ENCODE data around the gene GALNT12. TPM values are rescaled to one million over a fixed set of nuclear protein-coding genes. Genes with fewer than 3 reads are reported as not detected.

Gene GALNT12
- total RNA-seq, 4 donors from 2014 or later, result 18.9 to 58.6 (median 36.5) TPM

DNA sequence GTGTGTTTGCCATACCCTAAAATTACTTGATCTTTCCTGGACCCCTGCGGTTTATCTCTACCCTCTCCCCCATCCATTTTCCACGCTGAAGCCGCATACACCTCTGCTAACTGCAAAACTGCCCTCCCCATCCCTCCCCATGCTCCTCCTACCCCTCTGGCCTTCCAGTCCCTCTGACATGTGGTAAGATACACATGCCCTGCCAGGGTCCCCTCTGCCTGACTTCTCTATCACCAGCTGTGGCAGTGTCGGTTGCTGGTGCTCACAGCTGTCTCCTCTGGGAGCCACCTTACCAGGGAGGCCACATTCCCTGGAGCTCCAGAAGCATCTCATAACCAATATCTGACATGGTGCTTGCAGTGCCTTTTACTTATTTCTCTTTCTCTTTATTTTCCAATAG, 77.4 kb downstream of the GALNT12 start:
- no peak overlapping the region for H3K4me3 ChIP-seq (replicated peaks in 1 of 3)
- H3K27me3 ChIP-seq, result no peaks in the 10 kb centered on the region
- TF ChIP-seq POLR2A (IDR thresholded peaks at IDR 0.05), result no peak
- TF ChIP-seq, protein P1, sequence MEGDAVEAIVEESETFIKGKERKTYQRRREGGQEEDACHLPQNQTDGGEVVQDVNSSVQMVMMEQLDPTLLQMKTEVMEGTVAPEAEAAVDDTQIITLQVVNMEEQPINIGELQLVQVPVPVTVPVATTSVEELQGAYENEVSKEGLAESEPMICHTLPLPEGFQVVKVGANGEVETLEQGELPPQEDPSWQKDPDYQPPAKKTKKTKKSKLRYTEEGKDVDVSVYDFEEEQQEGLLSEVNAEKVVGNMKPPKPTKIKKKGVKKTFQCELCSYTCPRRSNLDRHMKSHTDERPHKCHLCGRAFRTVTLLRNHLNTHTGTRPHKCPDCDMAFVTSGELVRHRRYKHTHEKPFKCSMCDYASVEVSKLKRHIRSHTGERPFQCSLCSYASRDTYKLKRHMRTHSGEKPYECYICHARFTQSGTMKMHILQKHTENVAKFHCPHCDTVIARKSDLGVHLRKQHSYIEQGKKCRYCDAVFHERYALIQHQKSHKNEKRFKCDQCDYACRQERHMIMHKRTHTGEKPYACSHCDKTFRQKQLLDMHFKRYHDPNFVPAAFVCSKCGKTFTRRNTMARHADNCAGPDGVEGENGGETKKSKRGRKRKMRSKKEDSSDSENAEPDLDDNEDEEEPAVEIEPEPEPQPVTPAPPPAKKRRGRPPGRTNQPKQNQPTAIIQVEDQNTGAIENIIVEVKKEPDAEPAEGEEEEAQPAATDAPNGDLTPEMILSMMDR (IDR thresholded peaks at IDR 0.05), result no peak
- no peak for DNase-seq
- H3K36me3 ChIP-seq, result no peaks in the 10 kb centered on the region
- peaks cover 0 to 9% of the 10 kb centered on the region in 2 donors for H3K4me1 ChIP-seq
- intact Hi-C loops (cut with DNase I), result no loop called here
- H3K9me3 ChIP-seq, result no peaks in the 10 kb centered on the region
- H3K27ac ChIP-seq, result no peak overlapping the region
- 96 to 98% methylated on average over 4 of the region's 4 CpGs for WGBS, 2 donors

DNA sequence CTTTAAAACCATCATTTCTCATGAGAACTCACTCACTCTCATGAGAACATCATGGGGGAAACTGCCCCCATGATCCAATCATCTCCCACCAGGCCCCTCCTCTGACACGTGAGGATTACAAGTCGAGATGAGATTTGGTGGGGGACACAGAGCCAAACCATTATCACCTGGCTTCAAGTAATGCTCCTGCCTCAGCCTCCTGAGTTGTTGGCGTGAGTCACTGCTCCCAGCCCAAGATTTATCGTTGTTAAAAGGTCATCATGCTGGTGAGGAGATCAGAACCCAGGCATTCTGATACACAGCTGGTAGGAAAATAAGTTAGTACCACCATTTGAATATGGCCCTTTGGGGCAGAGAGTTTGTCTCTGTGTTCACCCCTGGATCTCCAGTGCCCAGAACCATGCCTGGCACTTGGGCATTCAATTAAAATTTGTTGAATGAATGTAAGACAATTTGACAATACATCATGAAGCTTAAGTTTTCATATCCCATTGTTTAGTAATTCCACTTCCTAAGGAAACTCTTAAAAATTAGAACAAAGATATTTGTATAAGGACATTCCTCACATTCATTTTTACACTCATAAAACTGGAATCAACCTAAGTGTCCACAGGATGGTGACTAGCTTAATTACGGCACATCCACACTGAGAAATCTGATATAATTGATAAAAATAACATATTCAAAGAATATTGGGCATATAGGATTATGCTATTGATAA, 78.3 kb downstream of the GALNT12 start:
- TF ChIP-seq POLR2A (IDR thresholded peaks at IDR 0.05), result no peak
- TF ChIP-seq, protein P1 (IDR thresholded peaks at IDR 0.05), result no peak
- Histone ChIP-seq H3K9me3 (no peaks in the 10 kb centered on the region), H3K4me1 (peaks cover 0 to 9% of the 10 kb centered on the region in 2 donors), H3K4me3 (replicated peaks in 1 of 3) (no peak overlapping the region), H3K27me3 (no peaks in the 10 kb centered on the region), H3K36me3 (no peaks in the 10 kb centered on the region), H3K27ac (no peak overlapping the region)
- DNase-seq, result no peak
- intact Hi-C loops (cut with DNase I), result no loop called here
- 88 to 91% methylated on average over 5 of the region's 5 CpGs for WGBS, 2 donors

DNA sequence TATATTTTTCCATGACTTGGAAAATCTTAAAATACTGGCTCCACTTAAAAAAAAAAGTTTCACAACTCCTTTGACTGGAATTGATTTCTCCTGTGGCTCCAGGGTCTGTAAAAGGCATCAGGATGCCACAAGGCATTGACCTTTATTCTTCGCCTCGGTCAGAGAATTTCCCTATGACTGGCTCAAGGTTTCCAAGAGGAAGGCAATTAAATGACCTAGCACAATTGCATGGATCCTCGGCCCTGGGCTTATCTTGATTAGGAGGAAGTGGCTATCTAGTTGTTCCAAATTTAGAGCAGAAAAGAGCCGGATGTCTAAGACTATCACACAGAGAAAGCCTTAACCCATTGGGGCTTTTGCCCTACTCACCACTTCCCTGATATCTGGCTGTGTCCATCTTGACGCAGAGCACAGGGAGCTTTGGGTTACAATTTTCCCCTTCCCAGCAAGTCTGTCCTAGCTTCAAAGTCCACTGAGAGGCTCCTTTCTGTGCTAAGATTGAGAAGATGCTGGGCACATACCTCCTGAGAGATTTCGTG, 79.3 kb downstream of the GALNT12 start:
- WGBS, 2 donors, result 60 to 79% methylated on average over 6 of the region's 6 CpGs
- H3K27ac ChIP-seq, result peak overlapping the region in 1 of 3 donors; percentile 17
- H3K27me3 ChIP-seq, result no peaks in the 10 kb centered on the region
- no peaks in the 10 kb centered on the region for H3K9me3 ChIP-seq
- intact Hi-C loops (cut with DNase I), result no loop called here
- no peak overlapping the region for H3K4me3 ChIP-seq (replicated peaks in 1 of 3)
- DNase-seq, result no peak
- H3K36me3 ChIP-seq, result no peaks in the 10 kb centered on the region
- TF ChIP-seq POLR2A (IDR thresholded peaks at IDR 0.05), result no peak
- TF ChIP-seq, protein P1 (IDR thresholded peaks at IDR 0.05), result no peak
- H3K4me1 ChIP-seq, result peaks cover 0 to 9% of the 10 kb centered on the region in 2 donors

DNA sequence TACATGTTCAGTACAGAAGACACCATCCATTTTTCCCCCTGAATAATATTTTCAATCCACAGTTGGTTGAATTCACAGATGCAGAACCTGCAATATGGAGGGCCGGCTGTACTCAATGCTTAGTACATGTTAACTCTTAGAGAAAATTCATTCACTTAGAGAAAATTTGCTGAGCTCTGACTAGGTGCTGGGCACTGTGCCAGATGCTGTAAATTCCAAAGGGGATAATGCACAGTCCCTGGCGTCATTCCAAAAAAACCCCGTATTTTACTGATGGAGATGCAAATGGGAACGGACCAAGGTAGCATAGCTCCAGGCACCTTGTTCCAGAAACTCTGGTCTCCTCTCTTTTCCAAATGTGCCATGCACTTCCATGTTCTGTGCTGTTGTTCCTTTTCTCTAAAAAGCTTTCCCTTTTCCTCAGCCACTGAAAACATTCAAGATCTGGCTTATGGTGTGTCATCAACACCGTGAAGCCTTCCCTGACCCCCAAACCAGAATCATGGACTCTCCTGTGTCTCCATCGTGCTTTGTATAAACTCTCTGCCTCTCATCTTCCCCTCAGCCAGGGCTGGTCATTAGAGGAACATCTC, 80.5 kb downstream of the GALNT12 start:
- Histone ChIP-seq H3K27ac (no peak overlapping the region), H3K9me3 (no peaks in the 10 kb centered on the region), H3K4me1 (peaks cover 0 to 9% of the 10 kb centered on the region in 2 donors), H3K27me3 (no peaks in the 10 kb centered on the region), H3K36me3 (no peaks in the 10 kb centered on the region), H3K4me3 (replicated peaks in 1 of 3) (no peak overlapping the region)
- 50 to 55% methylated on average over 6 of the region's 6 CpGs for WGBS, 2 donors
- DNase-seq, result no peak
- intact Hi-C loops (cut with DNase I), result no loop called here
- TF ChIP-seq, protein P1 (IDR thresholded peaks at IDR 0.05), result no peak
- no peak for TF ChIP-seq POLR2A (IDR thresholded peaks at IDR 0.05)

Measured in thyroid gland (tissue), 4 donors.